ENCODE data around the gene ORAI3. TPM values are rescaled to one million over a fixed set of nuclear protein-coding genes. Genes with fewer than 3 reads are reported as not detected.
A peak's percentile ranks its signal among the peaks of the same experiment; 100 is the strongest.

The ORAI3 gene
- total RNA-seq, 1 experiment from 2014 or later = 26.9 TPM

DNA sequence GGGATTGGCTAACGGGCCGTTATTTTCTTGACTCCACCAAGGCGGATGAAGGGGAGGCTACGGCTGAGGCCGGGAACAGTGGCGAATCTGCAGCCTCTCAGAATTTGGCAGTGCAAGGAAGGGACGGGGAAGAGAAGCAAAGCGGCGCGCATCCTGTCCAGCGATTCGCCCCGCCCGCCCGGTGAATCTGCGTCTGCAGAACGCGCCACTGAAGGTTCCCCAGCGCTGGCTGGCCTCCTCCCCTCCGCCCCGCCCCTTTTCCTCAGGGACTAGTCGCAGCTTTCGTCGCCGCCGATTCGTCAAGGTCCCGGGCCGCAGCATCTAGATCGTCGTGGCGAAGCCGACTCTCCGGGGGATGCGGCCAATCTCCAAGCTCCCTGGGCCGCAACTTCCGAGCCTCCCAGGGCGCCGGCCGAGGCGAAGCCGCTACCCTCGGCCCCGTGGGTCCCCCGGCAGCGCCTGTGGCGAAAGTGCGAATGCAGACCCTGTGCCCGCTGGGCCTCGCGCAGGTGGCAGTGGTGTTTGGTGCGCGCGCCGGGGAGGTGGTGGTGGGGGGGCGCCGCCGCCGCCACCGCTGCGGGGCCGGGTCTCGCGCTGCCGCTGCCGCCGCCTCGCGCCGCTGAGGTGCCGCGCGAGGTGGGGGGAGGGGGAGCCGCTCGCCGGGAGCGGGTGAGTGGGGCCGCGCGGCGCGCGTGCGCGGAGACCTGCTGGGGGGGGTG lies 8.7 kb downstream of the ORAI3 start, which contains the start of gene SETD1A:
SETD1A (plus strand) TSS at position 299 of the 719 bp plus-strand sequence. CDS start 978 bp downstream, outside the sequence.
- ChIA-PET POLR2A (no interaction called here), CTCF (no interaction called here)
- Histone ChIP-seq H3K9me3 (ENCODE audit: control insufficient read depth, insufficient read depth, low read depth, low read length) (no peaks in the 10 kb centered on the region), H3K27ac (ENCODE audit: low read length) (peak within 1 kb of the TSS; percentile 95), H3K36me3 (ENCODE audit: control insufficient read depth, insufficient read depth, low read length) (peaks cover 20% of the 10 kb centered on the region), H3K27me3 (ENCODE audit: control insufficient read depth, insufficient read depth, low read length) (no peaks in the 10 kb centered on the region), H3K4me1 (ENCODE audit: control insufficient read depth, insufficient read depth, low read length) (peaks cover 27% of the 10 kb centered on the region), H3K4me3 (ENCODE audit: low read depth in 2 of 2, low read length in 2 of 2) (peak within 1 kb of the TSS; percentile 80 to 97)
- in situ Hi-C loops (cut with HindIII; ENCODE audit: low pct_unique_long_range_greater_than_20kb, low sequenced_read_pairs) = no loop called here
- intact Hi-C loops (cut with micrococcal nuclease; ENCODE audit: unreplicated experiment) = no loop called here
- BruUV-seq (replicated peaks) = no TSS peak
- DNase-seq (ENCODE audit: low read depth, low spot score) (no peak), ATAC-seq (peak; percentile 90)
- TF ChIP-seq SIN3A (IDR thresholded peaks at IDR 0.05; ENCODE audit: borderline replicate concordance, insufficient read depth, low read depth, low read length) (0 out of 2 replicates have a peak, but pooled peaks have one; percentile 47), TCF7L2 (IDR thresholded peaks at IDR 0.05; ENCODE audit: low read depth, low read length) (no peak), POLR2AphosphoS5 (IDR thresholded peaks at IDR 0.05; ENCODE audit: low read depth, low read length) (0 out of 2 replicates have a peak, but pooled peaks have one; percentile 1)
- TF ChIP-seq, protein P1, sequence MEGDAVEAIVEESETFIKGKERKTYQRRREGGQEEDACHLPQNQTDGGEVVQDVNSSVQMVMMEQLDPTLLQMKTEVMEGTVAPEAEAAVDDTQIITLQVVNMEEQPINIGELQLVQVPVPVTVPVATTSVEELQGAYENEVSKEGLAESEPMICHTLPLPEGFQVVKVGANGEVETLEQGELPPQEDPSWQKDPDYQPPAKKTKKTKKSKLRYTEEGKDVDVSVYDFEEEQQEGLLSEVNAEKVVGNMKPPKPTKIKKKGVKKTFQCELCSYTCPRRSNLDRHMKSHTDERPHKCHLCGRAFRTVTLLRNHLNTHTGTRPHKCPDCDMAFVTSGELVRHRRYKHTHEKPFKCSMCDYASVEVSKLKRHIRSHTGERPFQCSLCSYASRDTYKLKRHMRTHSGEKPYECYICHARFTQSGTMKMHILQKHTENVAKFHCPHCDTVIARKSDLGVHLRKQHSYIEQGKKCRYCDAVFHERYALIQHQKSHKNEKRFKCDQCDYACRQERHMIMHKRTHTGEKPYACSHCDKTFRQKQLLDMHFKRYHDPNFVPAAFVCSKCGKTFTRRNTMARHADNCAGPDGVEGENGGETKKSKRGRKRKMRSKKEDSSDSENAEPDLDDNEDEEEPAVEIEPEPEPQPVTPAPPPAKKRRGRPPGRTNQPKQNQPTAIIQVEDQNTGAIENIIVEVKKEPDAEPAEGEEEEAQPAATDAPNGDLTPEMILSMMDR (IDR thresholded peaks at IDR 0.05) = no peak
- TF ChIP-seq, protein P2, sequence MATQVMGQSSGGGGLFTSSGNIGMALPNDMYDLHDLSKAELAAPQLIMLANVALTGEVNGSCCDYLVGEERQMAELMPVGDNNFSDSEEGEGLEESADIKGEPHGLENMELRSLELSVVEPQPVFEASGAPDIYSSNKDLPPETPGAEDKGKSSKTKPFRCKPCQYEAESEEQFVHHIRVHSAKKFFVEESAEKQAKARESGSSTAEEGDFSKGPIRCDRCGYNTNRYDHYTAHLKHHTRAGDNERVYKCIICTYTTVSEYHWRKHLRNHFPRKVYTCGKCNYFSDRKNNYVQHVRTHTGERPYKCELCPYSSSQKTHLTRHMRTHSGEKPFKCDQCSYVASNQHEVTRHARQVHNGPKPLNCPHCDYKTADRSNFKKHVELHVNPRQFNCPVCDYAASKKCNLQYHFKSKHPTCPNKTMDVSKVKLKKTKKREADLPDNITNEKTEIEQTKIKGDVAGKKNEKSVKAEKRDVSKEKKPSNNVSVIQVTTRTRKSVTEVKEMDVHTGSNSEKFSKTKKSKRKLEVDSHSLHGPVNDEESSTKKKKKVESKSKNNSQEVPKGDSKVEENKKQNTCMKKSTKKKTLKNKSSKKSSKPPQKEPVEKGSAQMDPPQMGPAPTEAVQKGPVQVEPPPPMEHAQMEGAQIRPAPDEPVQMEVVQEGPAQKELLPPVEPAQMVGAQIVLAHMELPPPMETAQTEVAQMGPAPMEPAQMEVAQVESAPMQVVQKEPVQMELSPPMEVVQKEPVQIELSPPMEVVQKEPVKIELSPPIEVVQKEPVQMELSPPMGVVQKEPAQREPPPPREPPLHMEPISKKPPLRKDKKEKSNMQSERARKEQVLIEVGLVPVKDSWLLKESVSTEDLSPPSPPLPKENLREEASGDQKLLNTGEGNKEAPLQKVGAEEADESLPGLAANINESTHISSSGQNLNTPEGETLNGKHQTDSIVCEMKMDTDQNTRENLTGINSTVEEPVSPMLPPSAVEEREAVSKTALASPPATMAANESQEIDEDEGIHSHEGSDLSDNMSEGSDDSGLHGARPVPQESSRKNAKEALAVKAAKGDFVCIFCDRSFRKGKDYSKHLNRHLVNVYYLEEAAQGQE (IDR thresholded peaks at IDR 0.05; ENCODE audit: insufficient read depth in 1 of 2, low read depth in 2 of 2, low read length in 1 of 2) = 0 out of 4 replicates have a peak, but pooled peaks of 1 of the 2 experiments have one; percentile 23

DNA sequence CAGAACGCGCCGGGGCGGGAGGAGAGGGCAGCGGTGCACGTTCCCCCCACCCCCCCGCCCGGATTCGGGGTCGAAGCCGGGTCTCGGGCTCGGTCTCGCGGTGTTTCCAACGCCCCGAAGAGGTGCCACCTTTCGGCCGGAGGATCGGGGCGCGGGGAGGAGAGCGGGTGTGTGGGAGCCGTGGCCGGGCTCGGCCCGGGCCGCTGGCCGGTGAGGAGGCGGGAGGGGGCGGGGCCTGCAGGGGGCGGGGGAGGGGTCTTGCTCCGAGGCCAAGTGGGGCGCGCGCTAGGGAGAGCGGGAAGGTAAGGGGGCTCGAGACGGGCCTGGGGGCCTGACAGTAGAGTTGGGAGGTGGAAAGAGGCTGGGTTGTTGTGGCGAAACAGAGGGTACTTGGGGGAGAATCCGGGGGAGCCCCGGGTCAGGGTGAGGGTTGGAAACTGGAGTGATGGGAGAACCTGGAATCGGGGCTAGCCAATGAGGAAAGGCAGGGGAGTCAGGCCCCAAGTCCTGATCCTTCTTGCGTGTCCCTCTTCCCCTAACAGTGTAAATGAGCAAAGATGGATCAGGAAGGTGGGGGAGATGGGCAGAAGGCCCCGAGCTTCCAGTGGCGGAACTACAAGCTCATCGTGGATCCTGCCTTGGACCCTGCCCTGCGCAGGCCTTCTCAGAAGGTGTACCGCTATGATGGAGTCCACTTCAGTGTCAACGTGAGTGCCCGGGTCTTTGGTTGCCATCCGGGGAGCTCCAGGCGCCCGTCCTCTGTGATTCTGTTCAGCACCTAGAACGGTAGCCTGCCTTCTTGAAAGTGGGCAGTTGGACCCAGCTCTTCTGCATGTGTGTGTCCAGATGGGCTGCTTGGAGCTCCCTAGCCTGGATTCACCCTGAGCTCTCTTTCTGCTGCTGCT lies 9.6 kb downstream of the ORAI3 start:
- no TSS peak for BruUV-seq (replicated peaks)
- Histone ChIP-seq H3K4me1 (ENCODE audit: control insufficient read depth, insufficient read depth, low read length) (peaks cover 24% of the 10 kb centered on the region), H3K4me3 (ENCODE audit: low read depth in 2 of 2, low read length in 2 of 2) (peak overlapping the region; percentile 63 to 80), H3K27me3 (ENCODE audit: control insufficient read depth, insufficient read depth, low read length) (no peaks in the 10 kb centered on the region), H3K9me3 (ENCODE audit: control insufficient read depth, insufficient read depth, low read depth, low read length) (no peaks in the 10 kb centered on the region), H3K36me3 (ENCODE audit: control insufficient read depth, insufficient read depth, low read length) (peaks cover 23% of the 10 kb centered on the region), H3K27ac (ENCODE audit: low read length) (peak overlapping the region; percentile 67)
- ChIA-PET POLR2A (interaction anchor here (0.5 to 0.6 kb wide), 2 partner anchors 33 to 171 kb away, joined by 3 read pairs; no protein-coding TSS in a partner anchor), CTCF (no interaction called here)
- ATAC-seq = peak; percentile 59
- intact Hi-C loops (cut with micrococcal nuclease; ENCODE audit: unreplicated experiment) = no loop called here
- in situ Hi-C loops (cut with HindIII; ENCODE audit: low pct_unique_long_range_greater_than_20kb, low sequenced_read_pairs) = no loop called here
- no peak for DNase-seq (ENCODE audit: low read depth, low spot score)
- TF ChIP-seq POLR2AphosphoS5 (IDR thresholded peaks at IDR 0.05; ENCODE audit: low read depth, low read length) = no peak
- TF ChIP-seq, protein P2 (IDR thresholded peaks at IDR 0.05; ENCODE audit: insufficient read depth in 1 of 2, low read depth in 2 of 2, low read length in 1 of 2) = no peak
- TF ChIP-seq, protein P1 (IDR thresholded peaks at IDR 0.05) = no peak
- TF ChIP-seq SIN3A (IDR thresholded peaks at IDR 0.05; ENCODE audit: borderline replicate concordance, insufficient read depth, low read depth, low read length) = no peak
- TF ChIP-seq TCF7L2 (IDR thresholded peaks at IDR 0.05; ENCODE audit: low read depth, low read length) = no peak

Measured in Panc1 (cell line).